ENCODE data around the gene HOXC6. TPM values are rescaled to one million over a fixed set of nuclear protein-coding genes. Genes with fewer than 3 reads are reported as not detected.

The HOXC6 gene
- polyA plus RNA-seq, 3 donors, result not detected

GRCh38 chr12:54019091-54019811, 9.0 kb upstream of the HOXC6 start:
- WGBS (ENCODE audit: insufficient coverage), result 24% methylated on average over 27 of the region's 43 CpGs
- no peak for DNase-seq

GRCh38 chr12:54019924-54020590, 8.2 kb upstream of the HOXC6 start:
- Histone ChIP-seq H2AFZ (ENCODE audit: insufficient read depth, low read depth, low read length, poor library complexity, severe bottlenecking) (no peak overlapping the region), H3K9ac (ENCODE audit: insufficient read depth, low read length, poor library complexity, severe bottlenecking) (no peak overlapping the region), H3K4me1 (ENCODE audit: control insufficient read depth in 1 of 2, insufficient read depth in 2 of 2, low read length in 2 of 2) (peaks cover 14 to 16% of the 10 kb centered on the region in 2 donors), H4K20me1 (ENCODE audit: insufficient read depth, low read length) (no peaks in the 10 kb centered on the region), H3K4me3 (replicated peaks in 1 of 3; ENCODE audit: low read depth in 2 of 3, low read length in 3 of 3) (no peak overlapping the region), H3K4me2 (replicated peaks; ENCODE audit: extremely low read depth, low read length, poor library complexity, severe bottlenecking) (no peak overlapping the region), H3K79me2 (ENCODE audit: insufficient read depth, low read length) (no peaks in the 10 kb centered on the region), H3K27ac (ENCODE audit: low read depth in 1 of 2, low read length in 2 of 2) (no peak overlapping the region), H3K9me3 (replicated peaks in 1 of 2; ENCODE audit: control insufficient read depth in 1 of 2, insufficient read depth in 1 of 2, low read length in 2 of 2) (peaks cover 10 to 36% of the 10 kb centered on the region in 2 donors), H3K27me3 (ENCODE audit: control insufficient read depth in 2 of 2, insufficient read depth in 2 of 2, low read length in 2 of 2) (peaks cover 95 to 100% of the 10 kb centered on the region in 2 donors), H3K36me3 (replicated peaks in 1 of 2; ENCODE audit: control insufficient read depth in 1 of 2, insufficient read depth in 2 of 2, low read length in 2 of 2) (no peaks in the 10 kb centered on the region)
- peaks cover 20% of the 10 kb centered on the region for H3K4me1 Mint-ChIP-seq
- H3K4me3 Mint-ChIP-seq, result peak overlapping the region in 1 of 2 donors; percentile 83
- intact Hi-C loops (cut with micrococcal nuclease), result no loop called here
- peaks cover 95 to 100% (median 99%) of the 10 kb centered on the region in 3 donors for H3K27me3 Mint-ChIP-seq (ENCODE audit: low read depth in 3 of 3)
- 38% methylated on average over 4 of the region's 10 CpGs for WGBS (ENCODE audit: insufficient coverage)
- H3K36me3 Mint-ChIP-seq, result peaks cover 0 to 7% of the 10 kb centered on the region in 2 donors
- no peak for DNase-seq
- TF ChIP-seq, protein P1, sequence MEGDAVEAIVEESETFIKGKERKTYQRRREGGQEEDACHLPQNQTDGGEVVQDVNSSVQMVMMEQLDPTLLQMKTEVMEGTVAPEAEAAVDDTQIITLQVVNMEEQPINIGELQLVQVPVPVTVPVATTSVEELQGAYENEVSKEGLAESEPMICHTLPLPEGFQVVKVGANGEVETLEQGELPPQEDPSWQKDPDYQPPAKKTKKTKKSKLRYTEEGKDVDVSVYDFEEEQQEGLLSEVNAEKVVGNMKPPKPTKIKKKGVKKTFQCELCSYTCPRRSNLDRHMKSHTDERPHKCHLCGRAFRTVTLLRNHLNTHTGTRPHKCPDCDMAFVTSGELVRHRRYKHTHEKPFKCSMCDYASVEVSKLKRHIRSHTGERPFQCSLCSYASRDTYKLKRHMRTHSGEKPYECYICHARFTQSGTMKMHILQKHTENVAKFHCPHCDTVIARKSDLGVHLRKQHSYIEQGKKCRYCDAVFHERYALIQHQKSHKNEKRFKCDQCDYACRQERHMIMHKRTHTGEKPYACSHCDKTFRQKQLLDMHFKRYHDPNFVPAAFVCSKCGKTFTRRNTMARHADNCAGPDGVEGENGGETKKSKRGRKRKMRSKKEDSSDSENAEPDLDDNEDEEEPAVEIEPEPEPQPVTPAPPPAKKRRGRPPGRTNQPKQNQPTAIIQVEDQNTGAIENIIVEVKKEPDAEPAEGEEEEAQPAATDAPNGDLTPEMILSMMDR (IDR thresholded peaks at IDR 0.05), result no peak
- H3K27ac Mint-ChIP-seq, result peak overlapping the region in 1 of 7 donors; percentile 59
- H3K9me3 Mint-ChIP-seq, result peaks cover 0 to 31% (median 13%) of the 10 kb centered on the region in 7 donors

More at GRCh38 chr12:54019091-54019811, 9.0 kb upstream of the HOXC6 start:
- H3K9me3 Mint-ChIP-seq, result peaks cover 0 to 36% (median 16%) of the 10 kb centered on the region in 7 donors
- Histone ChIP-seq H3K27me3 (ENCODE audit: control insufficient read depth in 2 of 2, insufficient read depth in 2 of 2, low read length in 2 of 2) (peaks cover 95 to 100% of the 10 kb centered on the region in 2 donors), H3K4me3 (replicated peaks in 1 of 3; ENCODE audit: low read depth in 2 of 3, low read length in 3 of 3) (no peak overlapping the region), H3K9ac (ENCODE audit: insufficient read depth, low read length, poor library complexity, severe bottlenecking) (no peak overlapping the region), H3K4me1 (ENCODE audit: control insufficient read depth in 1 of 2, insufficient read depth in 2 of 2, low read length in 2 of 2) (peaks cover 14 to 16% of the 10 kb centered on the region in 2 donors), H3K9me3 (replicated peaks in 1 of 2; ENCODE audit: control insufficient read depth in 1 of 2, insufficient read depth in 1 of 2, low read length in 2 of 2) (peaks cover 10 to 36% of the 10 kb centered on the region in 2 donors), H3K4me2 (replicated peaks; ENCODE audit: extremely low read depth, low read length, poor library complexity, severe bottlenecking) (no peak overlapping the region), H4K20me1 (ENCODE audit: insufficient read depth, low read length) (no peaks in the 10 kb centered on the region), H2AFZ (ENCODE audit: insufficient read depth, low read depth, low read length, poor library complexity, severe bottlenecking) (no peak overlapping the region), H3K79me2 (ENCODE audit: insufficient read depth, low read length) (no peaks in the 10 kb centered on the region), H3K27ac (ENCODE audit: low read depth in 1 of 2, low read length in 2 of 2) (no peak overlapping the region), H3K36me3 (replicated peaks in 1 of 2; ENCODE audit: control insufficient read depth in 1 of 2, insufficient read depth in 2 of 2, low read length in 2 of 2) (no peaks in the 10 kb centered on the region)
- peaks cover 96 to 100% (median 99%) of the 10 kb centered on the region in 3 donors for H3K27me3 Mint-ChIP-seq (ENCODE audit: low read depth in 3 of 3)
- H3K4me3 Mint-ChIP-seq, result peak overlapping the region in 1 of 2 donors; percentile 83
- intact Hi-C loops (cut with micrococcal nuclease), result no loop called here
- no peak overlapping the region for H3K27ac Mint-ChIP-seq
- peaks cover 0 to 7% of the 10 kb centered on the region in 2 donors for H3K36me3 Mint-ChIP-seq
- TF ChIP-seq, protein P1 (IDR thresholded peaks at IDR 0.05), result no peak
- H3K4me1 Mint-ChIP-seq, result peaks cover 27% of the 10 kb centered on the region

Measured in CD14-positive monocyte (primary cell).